NT2/D1 (cell line): ENCODE data around the gene PRSS50.

Experiments
- DNase-seq: peaks from one replicate; pipeline ENCODE4 v3.0.0-alpha.2; 2011; ENCODE audit warnings: low read depth, low spot score
- H3K27me3 ChIP-seq: 2 replicates; pipeline ENCODE4 v1.6.0; 2011; ENCODE audit warnings: mild to moderate bottlenecking; ENCODE audit not compliant: insufficient read length, insufficient read depth
- H3K36me3 ChIP-seq: 2 replicates; pipeline ENCODE4 v1.6.1; 2011; ENCODE audit warnings: mild to moderate bottlenecking, low read length, mixed read lengths; ENCODE audit not compliant: insufficient read depth, insufficient read length
- H3K4me1 ChIP-seq: 2 replicates; pipeline ENCODE4 v1.5.1; 2011; ENCODE audit not compliant: insufficient read depth, insufficient read length
- H3K4me3 ChIP-seq: 2 replicates; pipeline ENCODE4 v1.5.1; 2011; ENCODE audit warnings: low read depth; ENCODE audit not compliant: insufficient read length
- H3K9ac ChIP-seq: 2 replicates; pipeline ENCODE4 v1.6.0; 2011; ENCODE audit warnings: low read depth; ENCODE audit not compliant: insufficient read length
- H3K9me3 ChIP-seq: 2 replicates; pipeline ENCODE4 v1.5.1; 2011; ENCODE audit warnings: mild to moderate bottlenecking, low read length; ENCODE audit not compliant: insufficient read depth
- SUZ12 ChIP-seq: IDR thresholded peaks from 2 replicates; pipeline ENCODE4 v1.6.1; 2011; ENCODE audit not compliant: insufficient read length, insufficient read depth; ENCODE audit errors: extremely low read depth
- YY1 ChIP-seq: IDR thresholded peaks from 2 replicates; pipeline ENCODE4 v1.6.1; 2011; ENCODE audit not compliant: insufficient read length, insufficient read depth
- ZNF274 ChIP-seq: IDR thresholded peaks from 2 replicates; pipeline ENCODE4 v1.6.1; 2011; ENCODE audit warnings: mild to moderate bottlenecking, low read depth, low read length

PRSS50 gene

GRCh38 chr3:46716461-46717441 lies 918 bp downstream of the PRSS50 start:
- peaks cover 16% of the 10 kb centered on the region for H3K4me1 ChIP-seq
- no peak for DNase-seq

DNA sequence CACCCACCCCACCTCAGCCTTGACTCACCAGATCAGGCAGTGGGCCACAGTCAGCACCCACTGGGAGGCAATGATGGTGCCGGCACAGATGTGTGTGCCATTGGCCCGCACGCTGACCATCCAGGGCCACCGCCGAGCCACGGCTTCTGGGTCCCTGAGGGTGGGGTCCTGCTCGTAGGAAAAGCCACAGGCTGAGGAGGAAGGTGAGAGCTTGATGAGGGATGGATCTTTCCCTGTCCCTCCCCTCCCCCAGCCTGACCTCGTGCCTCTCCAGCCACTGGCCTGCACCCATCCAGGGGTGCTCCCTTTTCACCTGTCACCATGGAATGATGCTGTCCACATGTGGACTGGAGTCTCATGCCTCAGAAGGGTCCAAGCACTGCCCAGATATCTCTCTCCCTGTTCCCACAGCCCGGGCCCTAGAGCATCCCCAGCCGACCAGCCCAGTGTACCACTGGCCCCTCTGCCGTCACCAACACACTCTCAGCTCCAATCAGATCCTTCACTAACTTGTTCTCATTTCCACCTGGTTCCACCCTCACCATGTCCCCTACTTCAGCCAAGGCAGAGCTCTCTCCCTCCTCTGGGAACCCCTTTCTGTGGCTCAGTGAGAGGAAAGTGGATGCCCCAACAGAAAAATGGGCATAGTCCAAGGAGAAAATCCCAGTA lies 2.0 kb downstream of the PRSS50 start:
- H3K27me3 ChIP-seq = no peaks in the 10 kb centered on the region
- no peak for TF ChIP-seq ZNF274
- TF ChIP-seq YY1 = no peak
- TF ChIP-seq SUZ12 = no peak
- H3K4me1 ChIP-seq = peaks cover 16% of the 10 kb centered on the region
- no peak overlapping the region for H3K4me3 ChIP-seq
- no peaks in the 10 kb centered on the region for H3K9me3 ChIP-seq
- DNase-seq = no peak
- no peaks in the 10 kb centered on the region for H3K36me3 ChIP-seq
- no peak overlapping the region for H3K9ac ChIP-seq

More at GRCh38 chr3:46716461-46717441, 918 bp downstream of the PRSS50 start:
- H3K9ac ChIP-seq = no peak overlapping the region
- no peaks in the 10 kb centered on the region for H3K36me3 ChIP-seq
- H3K4me3 ChIP-seq = no peak overlapping the region
- no peaks in the 10 kb centered on the region for H3K27me3 ChIP-seq
- H3K9me3 ChIP-seq = no peaks in the 10 kb centered on the region
- TF ChIP-seq YY1 (no peak), ZNF274 (no peak), SUZ12 (no peak)

DNA sequence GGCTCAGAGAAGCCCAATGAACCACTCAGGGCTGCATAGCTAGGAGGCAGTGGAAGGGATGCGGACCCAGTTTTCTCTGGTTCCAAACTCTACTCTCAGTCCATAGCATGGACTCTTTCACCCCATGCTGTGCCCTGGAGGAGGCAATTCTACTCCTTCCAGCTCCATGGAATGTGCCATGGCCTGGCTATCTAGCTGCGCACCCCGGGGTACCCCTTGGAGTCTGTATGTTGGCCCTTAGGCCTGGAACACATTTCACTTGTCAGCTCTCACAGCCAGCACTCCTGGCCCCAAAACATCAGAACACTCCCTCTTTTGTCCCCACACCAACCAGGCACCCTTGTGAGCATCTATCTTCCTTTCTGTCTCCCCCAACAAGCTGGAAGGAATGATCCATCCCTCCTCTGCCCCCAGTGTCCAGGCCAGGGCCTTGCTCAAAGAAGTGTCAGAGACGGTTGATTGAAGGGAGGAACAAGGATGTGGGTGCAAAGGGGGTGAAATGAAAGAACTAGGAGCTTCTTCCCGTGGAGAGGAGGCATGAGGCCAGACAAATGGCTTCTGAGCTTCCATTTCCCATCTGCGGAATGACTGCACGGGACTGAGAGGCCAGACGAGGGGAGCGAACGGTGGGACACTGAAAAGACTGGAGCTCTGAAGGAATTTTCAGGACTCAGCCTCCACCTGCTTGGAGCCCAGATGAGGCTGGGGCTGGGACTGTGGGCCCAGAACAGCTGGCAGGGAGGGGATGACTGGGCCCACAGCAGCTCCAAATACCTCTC lies 2.8 kb downstream of the PRSS50 start:
- Histone ChIP-seq H3K9ac (no peak overlapping the region), H3K27me3 (no peaks in the 10 kb centered on the region), H3K4me3 (no peak overlapping the region), H3K36me3 (no peaks in the 10 kb centered on the region), H3K9me3 (no peaks in the 10 kb centered on the region), H3K4me1 (peaks cover 16% of the 10 kb centered on the region)
- no peak for DNase-seq
- no peak for TF ChIP-seq SUZ12
- no peak for TF ChIP-seq YY1
- no peak for TF ChIP-seq ZNF274

DNA sequence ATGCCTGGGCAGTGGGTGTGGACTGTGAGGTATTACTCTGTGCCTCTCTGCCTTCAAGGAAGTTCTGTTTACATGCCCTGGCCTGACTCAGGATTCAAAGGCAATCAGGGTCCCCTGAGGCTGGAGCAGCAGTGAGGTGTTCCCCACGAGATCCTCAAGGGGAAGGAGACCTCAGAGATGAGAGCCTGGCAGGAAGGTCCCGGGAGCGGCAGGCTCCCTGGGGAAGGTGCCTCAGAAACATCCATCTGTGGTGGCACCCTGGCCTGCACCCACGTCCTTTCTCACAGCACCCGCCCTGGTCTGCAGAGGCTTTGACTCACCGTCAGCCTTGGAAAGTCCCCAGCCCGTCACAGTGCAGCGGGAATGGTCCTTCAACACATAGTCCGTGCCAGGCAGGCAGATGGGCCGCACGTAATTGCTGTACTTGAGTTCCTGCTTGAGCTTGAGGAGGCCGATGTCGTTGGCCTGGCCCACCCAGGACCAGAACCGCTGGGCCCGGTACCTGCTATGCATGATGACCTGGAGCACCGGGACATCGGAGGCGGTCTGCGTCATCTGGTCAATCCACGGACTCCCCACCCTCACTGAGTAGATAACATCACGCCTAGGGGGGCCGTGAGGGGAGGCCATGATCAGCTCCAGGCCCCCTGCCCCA lies 3.6 kb downstream of the PRSS50 start:
- H3K27me3 ChIP-seq = no peaks in the 10 kb centered on the region

DNA sequence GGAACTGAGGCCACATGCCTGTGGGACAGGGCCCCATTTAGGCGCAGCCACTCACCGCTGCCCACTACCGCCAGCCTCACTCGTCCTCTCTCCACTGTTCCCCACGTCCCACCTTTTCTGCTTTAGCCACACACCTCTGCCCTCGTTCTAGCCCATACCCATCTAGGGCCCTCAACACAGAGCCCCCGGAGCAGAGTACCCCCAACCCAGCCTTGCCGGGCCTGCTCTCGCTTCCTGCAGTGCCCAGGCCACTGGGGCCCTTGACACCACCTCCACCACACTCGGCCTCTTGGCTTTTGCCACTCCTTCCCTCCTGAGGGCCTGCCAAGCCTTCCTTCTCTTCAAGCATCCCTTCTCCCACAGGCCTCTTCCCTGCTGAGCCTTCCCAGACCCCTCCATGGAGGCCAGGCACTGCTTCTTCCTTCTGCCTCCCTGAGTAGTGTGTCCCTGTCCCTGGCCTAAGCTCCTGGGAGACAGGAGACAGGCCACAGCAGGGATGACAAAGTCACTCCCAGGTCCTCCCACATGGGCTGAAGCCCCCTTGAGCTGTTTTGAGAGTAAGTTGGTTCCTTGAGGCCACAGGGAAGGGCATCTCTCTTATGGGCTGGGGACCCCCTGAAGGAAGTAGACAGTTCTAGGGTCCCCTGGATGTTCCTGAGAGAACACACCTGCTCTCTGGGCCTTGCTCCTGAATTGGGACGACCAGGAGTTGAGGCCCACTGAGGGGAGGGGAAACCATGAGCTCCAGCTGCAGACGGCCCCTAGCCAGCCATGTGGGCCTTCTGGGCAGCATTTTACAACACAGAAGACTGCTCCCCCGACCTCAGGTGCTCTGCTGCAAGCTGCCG lies 4.4 kb downstream of the PRSS50 start:
- Histone ChIP-seq H3K9me3 (no peaks in the 10 kb centered on the region), H3K4me1 (peaks cover 7% of the 10 kb centered on the region), H3K4me3 (no peak overlapping the region), H3K36me3 (no peaks in the 10 kb centered on the region), H3K27me3 (no peaks in the 10 kb centered on the region), H3K9ac (no peak overlapping the region)
- TF ChIP-seq ZNF274 = no peak
- TF ChIP-seq YY1 = no peak
- TF ChIP-seq SUZ12 = no peak
- DNase-seq = no peak

More for the DNA sequence above, 3.6 kb downstream of the PRSS50 start:
- H3K9ac ChIP-seq = no peak overlapping the region
- no peaks in the 10 kb centered on the region for H3K36me3 ChIP-seq
- TF ChIP-seq YY1 (no peak), ZNF274 (no peak), SUZ12 (no peak)
- H3K9me3 ChIP-seq = no peaks in the 10 kb centered on the region
- DNase-seq = no peak
- H3K4me1 ChIP-seq = peaks cover 9% of the 10 kb centered on the region
- no peak overlapping the region for H3K4me3 ChIP-seq
